H1 (cell line): ENCODE data around the gene USP53. TPM values are rescaled to one million over a fixed set of nuclear protein-coding genes. Genes with fewer than 3 reads are reported as not detected.

Experiments used
- CTCF ChIA-PET: fragments of 300-600 bp; sonication (Branson Sonifier 250); formaldehyde crosslinking; loops from one replicate; lab custom pipeline; 2021; ENCODE audit not compliant: partially characterized antibody; lab: Charles Lee
- POLR2A ChIA-PET: fragments of 300-600 bp; sonication (Branson Sonifier 250); formaldehyde crosslinking; loops from one replicate; lab custom pipeline; 2021; ENCODE audit warnings: inconsistent platforms; ENCODE audit not compliant: partially characterized antibody; lab: Charles Lee
- DNase-seq, 2 experiments: peaks; one replicate each; pipeline versions ENCODE4 v3.0.0 to v3.0.0-alpha.2; 2010 to 2022; ENCODE audit warnings: low spot score in 2 of 2, low read depth in 1 of 2, mixed read lengths in 1 of 2
- FAIRE-seq: peaks from 2 replicates; lab custom pipeline; 2011; peaks lifted over from hg19 to GRCh38; lab: Jason Lieb, UNC
- H2AFZ ChIP-seq: 2 replicates; pipeline ENCODE4 v1.8.1; 2012; ENCODE audit warnings: low read length, inconsistent platforms
- H2AK5ac ChIP-seq: 2 replicates; pipeline ENCODE4 v1.6.1; 2013; ENCODE audit warnings: low read depth, low read length
- H2BK120ac ChIP-seq: replicated peaks from 2 replicates; pipeline ENCODE3; 2013; ENCODE audit warnings: low read depth, low read length, inconsistent platforms
- H2BK12ac ChIP-seq: 2 replicates; pipeline ENCODE4 v1.6.1; 2013; ENCODE audit warnings: low read depth, low read length
- H2BK15ac ChIP-seq: 2 replicates; pipeline ENCODE4 v1.6.1; 2013; ENCODE audit warnings: low read length
- H2BK20ac ChIP-seq: 2 replicates; pipeline ENCODE4 v1.6.1; 2013; ENCODE audit warnings: low read length
- H2BK5ac ChIP-seq: 2 replicates; pipeline ENCODE4 v1.6.1; 2013; ENCODE audit warnings: low read depth, low read length
- H3K14ac ChIP-seq: 2 replicates; pipeline ENCODE4 v1.6.1; 2013; ENCODE audit warnings: inconsistent platforms; ENCODE audit not compliant: insufficient read length
- H3K18ac ChIP-seq: 2 replicates; pipeline ENCODE4 v1.6.1; 2013; ENCODE audit warnings: low read length; ENCODE audit errors: extremely low read depth
- H3K23ac ChIP-seq: 2 replicates; pipeline ENCODE4 v1.6.1; 2013; ENCODE audit warnings: inconsistent platforms; ENCODE audit not compliant: insufficient read length
- H3K23me2 ChIP-seq: 2 replicates; pipeline ENCODE4 v1.6.1; 2013; ENCODE audit warnings: low read depth, low read length
- H3K27ac ChIP-seq: 2 replicates; pipeline ENCODE4 v1.6.1; 2011; ENCODE audit warnings: low read depth, low read length, inconsistent platforms
- H3K27me3 ChIP-seq, 4 experiments: replicated peaks in 1 of 4; 1 replicate in 1 of 4; 2 replicates in 3 of 4; pipeline versions ENCODE4 v1.6.1 to v1.8.1; 2011 to 2013; ENCODE audit warnings: low read length in 3 of 4, mild to moderate bottlenecking in 3 of 4, inconsistent platforms in 2 of 4, mixed read lengths in 2 of 4, moderate library complexity in 1 of 4; ENCODE audit not compliant: control insufficient read depth in 3 of 4, insufficient read depth in 3 of 4; ENCODE audit errors: extremely low read depth in 1 of 4
- H3K36me3 ChIP-seq, 4 experiments: 2 replicates each; pipeline versions ENCODE4 v1.6.1 to v1.8.1; 2011 to 2013; ENCODE audit warnings: mild to moderate bottlenecking in 4 of 4, low read length in 3 of 4, moderate library complexity in 2 of 4, control low read depth in 1 of 4, inconsistent platforms in 1 of 4; ENCODE audit not compliant: insufficient read depth in 4 of 4, control insufficient read depth in 2 of 4
- H3K4ac ChIP-seq: replicated peaks from 2 replicates; pipeline ENCODE3; 2013; ENCODE audit warnings: low read length, low read depth, mixed read lengths, inconsistent platforms; ENCODE audit not compliant: insufficient read length
- H3K4me1 ChIP-seq, 4 experiments: replicated peaks in 1 of 4; 1 replicate in 1 of 4; 2 replicates in 3 of 4; pipeline versions ENCODE4 v1.6.1 to v1.8.1; 2011 to 2013; ENCODE audit warnings: low read length in 3 of 4, inconsistent platforms in 2 of 4, mixed read lengths in 1 of 4; ENCODE audit not compliant: insufficient read depth in 4 of 4, control insufficient read depth in 3 of 4
- H3K4me2 ChIP-seq, 2 experiments: 2 replicates each; pipeline versions ENCODE4 v1.6.1 to v1.8.1; 2011 to 2013; ENCODE audit warnings: low read depth in 2 of 2, low read length in 2 of 2, control low read depth in 1 of 2, inconsistent platforms in 1 of 2, mild to moderate bottlenecking in 1 of 2; ENCODE audit not compliant: insufficient read depth in 1 of 2
- H3K4me3 ChIP-seq, 4 experiments: fragments of 200-600, 300-600 bp in 1 of 4; sonication (generic), shearing (Covaris generic), sonication (Bioruptor Twin) in 1 of 4; 2 replicates each; pipeline versions ENCODE4 v1.5.1 to v1.8.1; 2011 to 2016; ENCODE audit warnings: low read length in 4 of 4, low read depth in 3 of 4, control low read depth in 2 of 4, inconsistent platforms in 2 of 4, mild to moderate bottlenecking in 2 of 4, mixed read lengths in 1 of 4, moderate library complexity in 1 of 4; ENCODE audit not compliant: insufficient read depth in 2 of 4; ENCODE audit errors: extremely low read depth in 1 of 4
- H3K56ac ChIP-seq: replicated peaks from 2 replicates; pipeline ENCODE3; 2013; ENCODE audit warnings: low read depth, mild to moderate bottlenecking, mixed read lengths, low read length, inconsistent platforms; ENCODE audit not compliant: insufficient read length
- H3K79me1 ChIP-seq: 2 replicates; pipeline ENCODE4 v1.6.1; 2013; ENCODE audit warnings: low read depth, low read length, control low read depth
- H3K79me2 ChIP-seq, 2 experiments: 2 replicates each; pipeline versions ENCODE4 v1.6.1 to v1.8.1; 2012 to 2013; ENCODE audit warnings: low read length in 2 of 2, mild to moderate bottlenecking in 2 of 2, inconsistent platforms in 1 of 2; ENCODE audit not compliant: insufficient read depth in 2 of 2, control insufficient read depth in 1 of 2
- H3K9ac ChIP-seq, 4 experiments: replicated peaks in 1 of 4; 1 replicate in 1 of 4; 2 replicates in 3 of 4; pipeline versions ENCODE4 v1.6.1 to v1.8.1; 2011 to 2013; ENCODE audit warnings: low read depth in 3 of 4, low read length in 3 of 4, control low read depth in 2 of 4, mild to moderate bottlenecking in 2 of 4, moderate library complexity in 2 of 4, inconsistent platforms in 1 of 4; ENCODE audit errors: extremely low read depth in 1 of 4
- H3K9me3 ChIP-seq, 2 experiments: 2 replicates each; pipeline versions ENCODE4 v1.6.1 to v1.8.1; 2012 to 2013; ENCODE audit warnings: mild to moderate bottlenecking in 2 of 2, moderate library complexity in 2 of 2, control low read depth in 1 of 2, inconsistent platforms in 1 of 2, low read depth in 1 of 2, low read length in 1 of 2, mixed read lengths in 1 of 2; ENCODE audit not compliant: insufficient read depth in 2 of 2
- H4K20me1 ChIP-seq, 2 experiments: replicated peaks in 1 of 2; 2 replicates each; pipeline versions ENCODE3 to v1.8.1; 2011 to 2013; ENCODE audit warnings: inconsistent platforms in 2 of 2, low read length in 2 of 2, mild to moderate bottlenecking in 1 of 2; ENCODE audit not compliant: insufficient read depth in 2 of 2, control insufficient read depth in 1 of 2
- H4K5ac ChIP-seq: 2 replicates; pipeline ENCODE4 v1.6.1; 2013; ENCODE audit warnings: low read length, low read depth, mixed read lengths, inconsistent platforms; ENCODE audit not compliant: insufficient read length
- H4K8ac ChIP-seq: 2 replicates; pipeline ENCODE4 v1.8.0; 2013; ENCODE audit warnings: mild to moderate bottlenecking, moderate library complexity, low read length, inconsistent platforms; ENCODE audit not compliant: insufficient read depth; ENCODE audit errors: extremely low read depth
- H4K91ac ChIP-seq: replicated peaks from 2 replicates; pipeline ENCODE3; 2013; ENCODE audit warnings: low read length, mixed read lengths, inconsistent platforms; ENCODE audit not compliant: insufficient read length
- CHD1 ChIP-seq: IDR thresholded peaks from 2 replicates; pipeline ENCODE4 v1.6.1; 2012; ENCODE audit warnings: low read depth, low read length, improper control_type of control experiment
- CHD2 ChIP-seq: IDR thresholded peaks from 2 replicates; pipeline ENCODE4 v1.6.1; 2012; ENCODE audit warnings: low read length, improper control_type of control experiment
- CTBP2 ChIP-seq: IDR thresholded peaks from 2 replicates; pipeline ENCODE4 v1.7.0; 2011; ENCODE audit warnings: borderline replicate concordance, mild to moderate bottlenecking, moderate library complexity, mixed read lengths, low read length; ENCODE audit not compliant: insufficient read depth, insufficient read length
- GABPA ChIP-seq: IDR thresholded peaks from 2 replicates; pipeline ENCODE4 v1.6.1; 2011; ENCODE audit warnings: mild to moderate bottlenecking, low read length, moderate library complexity, borderline replicate concordance; ENCODE audit not compliant: insufficient read depth
- KDM1A ChIP-seq: fragments of 200-600, 300-600 bp; sonication (generic); IDR thresholded peaks from 2 replicates; pipeline ENCODE4 v1.7.1; 2016; ENCODE audit warnings: mild to moderate bottlenecking, low read length, borderline replicate concordance
- KDM4A ChIP-seq: IDR thresholded peaks from one replicate; pipeline ENCODE4 v1.7.1; 2012; ENCODE audit warnings: low read depth, mild to moderate bottlenecking, moderate library complexity, low read length, inconsistent platforms; ENCODE audit not compliant: severe bottlenecking
- NRF1 ChIP-seq: IDR thresholded peaks from 2 replicates; pipeline ENCODE4 v1.6.1; 2011; ENCODE audit warnings: mild to moderate bottlenecking, low read depth, low read length, improper control_type of control experiment
- RAD21 ChIP-seq, 2 experiments: IDR thresholded peaks in 1 of 2; conservative IDR thresholded peaks in 1 of 2; 2 replicates each; pipeline ENCODE4 v1.6.1; 2011; ENCODE audit warnings: low read depth in 2 of 2, low read length in 2 of 2, improper control_type of control experiment in 1 of 2, inconsistent platforms in 1 of 2, mild to moderate bottlenecking in 1 of 2, moderate library complexity in 1 of 2
- RNF2 ChIP-seq: fragments of 200-900, 300-1000 bp; sonication (generic); IDR thresholded peaks from 2 replicates; pipeline ENCODE4 v1.7.1; 2016; ENCODE audit warnings: borderline replicate concordance, low read depth, mild to moderate bottlenecking, antibody characterized with exemption, low read length; ENCODE audit not compliant: poor library complexity, severe bottlenecking; ENCODE audit errors: missing control alignments
- SUZ12 ChIP-seq: fragments of 200-600 bp; sonication (generic); IDR thresholded peaks from 2 replicates; pipeline ENCODE4 v1.6.1; 2012; ENCODE audit warnings: mild to moderate bottlenecking, inconsistent platforms, low read length, moderate library complexity, mixed read lengths
- TAF7 ChIP-seq: optimal IDR thresholded peaks from 2 replicates; pipeline ENCODE3; 2011; ENCODE audit warnings: low read depth, mild to moderate bottlenecking, inconsistent platforms, low read length, moderate library complexity, borderline replicate concordance
- TBP ChIP-seq: IDR thresholded peaks from 2 replicates; pipeline ENCODE4 v1.6.1; 2011; ENCODE audit warnings: low read depth, low read length, improper control_type of control experiment
- USF2 ChIP-seq: IDR thresholded peaks from 2 replicates; pipeline ENCODE4 v1.6.1; 2011; ENCODE audit warnings: low read length, improper control_type of control experiment
- polyA plus RNA-seq, 7 experiments: library from polyadenylated mRNA; depleted of rRNA in 3 of 7; stranded (reverse) in 5 of 7; unstranded in 2 of 7; fragments of >200 nt in 5 of 7; fragments of 200-250 nt in 2 of 7; gene quantifications; 1 replicate in 5 of 7; 2 replicates in 1 of 7; 4 replicates in 1 of 7; pipeline versions ENCODE4 v1.2.1 to v1.2.3, GENCODE V29; 2011 to 2013; ENCODE audit warnings: missing spikeins in 2 of 7, mixed read lengths in 2 of 7
- total RNA-seq: library from RNA; stranded (reverse); fragmentation: NEBNext Ultra II Directional; extraction: Animal tissue kit (Norgen Biotek cat#: 25700); gene quantifications from 2 replicates; pipeline ENCODE4 v1.2.1, GENCODE V29; 2021

USP53 gene
- total and polyA plus RNA-seq, 2 of the 8 experiments (the other 6 are each of a cell fraction or from before 2014, with no cell fraction given) = 2.9 to 14.9 TPM

- DNase-seq (no peak), FAIRE-seq (no peak)
- Histone ChIP-seq H2BK120ac (no peak overlapping the region), H3K9me3 (no peaks in the 10 kb centered on the region), H3K4me1 (peaks cover 0 to 2% (median 0%) of the 10 kb centered on the region in 4 experiments; a peak in 2 of 7 replicates), H3K27me3 (no peaks in the 10 kb centered on the region), H2BK12ac (no peak overlapping the region), H2AFZ (no peak overlapping the region), H3K4me3 (no peak overlapping the region), H4K91ac (no peak overlapping the region), H3K4ac (no peak overlapping the region), H2AK5ac (no peak overlapping the region), H3K27ac (no peak overlapping the region), H3K56ac (no peak overlapping the region), H3K36me3 (no peaks in the 10 kb centered on the region), H4K8ac (no peak overlapping the region), H3K9ac (no peak overlapping the region), H3K23ac (no peak overlapping the region), H2BK5ac (no peak overlapping the region), H3K23me2 (peaks cover 6% of the 10 kb centered on the region), H2BK20ac (no peak overlapping the region), H3K18ac (no peak overlapping the region), H4K5ac (no peak overlapping the region), H2BK15ac (no peak overlapping the region), H4K20me1 (no peaks in the 10 kb centered on the region), H3K79me1 (no peaks in the 10 kb centered on the region), H3K79me2 (peaks cover 0 to 5% of the 10 kb centered on the region in 2 experiments; a peak in 2 of 4 replicates), H3K4me2 (no peak overlapping the region), H3K14ac (no peak overlapping the region)
- CTCF ChIA-PET = no interaction called here
- POLR2A ChIA-PET = interaction anchor here (0.6 to 0.7 kb wide), 2 partner anchors 29 to 433 kb away, joined by 3 read pairs; no protein-coding TSS in a partner anchor
- TF ChIP-seq NRF1 (no peak), TAF7 (no peak), RNF2 (no peak), KDM1A (no peak), CTBP2 (no peak), TBP (no peak), USF2 (no peak), RAD21 (IDR thresholded peaks at IDR 0.05 in 1 of 2, conservative IDR thresholded peaks at IDR 0.05 in 1 of 2; ENCODE audit: low read depth in 2 of 2, low read length in 2 of 2) (no peak), CHD2 (no peak), SUZ12 (no peak), GABPA (no peak), CHD1 (no peak), KDM4A (no peak)
Measured at GRCh38 chr4:119209077-119209476, 3.4 kb upstream of the USP53 start.
